CD4-positive, alpha-beta T cell treated with Interleukin-10 for 1 hour (primary cell): Measurements from ENCODE around the gene LAMC3.
"Not testable (repeated sequence)": the region's sequence is repeated elsewhere in the genome, so short reads cannot be mapped to it uniquely, and the experiment has no call there.

Experiments used
- DNase-seq: peaks from one replicate; pipeline ENCODE4 v3.0.0-alpha.2; 2020

LAMC3 gene

GRCh38 chr9:131101207-131101964, 92.4 kb downstream of the LAMC3 start:
- DNase-seq: no peak

GRCh38 chr9:131103024-131103423, 94.0 kb downstream of the LAMC3 start:
- no peak for DNase-seq

GRCh38 chr9:131103535-131103934, 94.6 kb downstream of the LAMC3 start:
- DNase-seq: no peak

DNA sequence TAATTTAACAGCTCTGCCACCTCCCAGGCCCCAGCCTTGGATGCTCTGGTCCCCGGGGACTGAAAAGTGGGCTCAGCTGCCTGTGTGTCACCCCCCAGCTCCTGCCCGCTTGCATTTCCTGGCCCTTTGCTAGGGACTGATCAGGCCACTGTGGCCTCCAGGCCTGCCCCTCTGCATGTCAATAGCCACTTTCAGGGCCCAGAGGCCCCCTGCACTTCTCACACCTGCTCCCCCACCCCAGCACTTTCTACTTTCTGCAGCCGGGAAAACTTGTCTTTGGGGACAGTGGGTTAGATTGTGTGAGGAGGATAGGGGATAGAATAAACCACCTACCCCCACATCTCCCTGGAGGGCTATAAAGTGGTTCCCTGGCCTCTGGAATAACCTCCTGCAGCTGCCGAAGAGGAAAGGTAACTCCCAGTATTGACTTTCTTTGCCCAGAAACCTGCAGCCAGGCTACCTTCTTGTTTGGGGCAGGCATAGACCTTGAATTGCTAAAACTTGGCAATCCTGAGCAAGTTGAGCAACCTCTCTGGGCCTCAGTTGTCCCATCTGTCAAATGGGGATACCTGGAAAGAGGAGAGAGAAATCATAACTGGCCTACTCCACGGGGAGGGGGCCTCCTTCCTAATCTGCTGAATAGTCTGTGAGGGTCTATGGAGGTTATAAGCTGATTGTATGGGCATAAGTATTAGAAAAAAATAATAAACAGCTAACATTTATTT, 95.2 kb downstream of the LAMC3 start:
- no peak for DNase-seq

- DNase-seq: no peak
Measured at GRCh38 chr9:131105952-131106351, 97.0 kb downstream of the LAMC3 start.

DNA sequence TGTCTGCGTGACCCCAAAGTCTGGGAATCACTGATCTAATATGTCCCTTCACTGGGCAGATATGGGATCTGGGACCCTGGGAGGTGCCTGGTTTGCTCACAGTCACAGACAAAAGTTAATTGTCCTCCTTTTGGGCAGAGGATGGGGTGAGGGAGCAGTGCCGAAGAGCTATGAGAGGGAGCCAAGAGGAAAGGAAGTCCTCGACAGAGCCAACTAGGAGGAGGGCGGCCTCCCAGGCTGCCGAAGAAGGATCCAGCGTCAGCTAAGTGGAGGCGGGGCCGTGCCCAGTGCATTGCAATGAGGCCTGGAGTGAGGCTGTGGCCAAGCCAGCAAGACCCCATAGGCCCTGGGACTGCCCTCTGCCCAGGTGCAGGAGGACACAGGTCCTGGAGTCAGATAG, 98.8 kb downstream of the LAMC3 start:
- no peak for DNase-seq

DNA sequence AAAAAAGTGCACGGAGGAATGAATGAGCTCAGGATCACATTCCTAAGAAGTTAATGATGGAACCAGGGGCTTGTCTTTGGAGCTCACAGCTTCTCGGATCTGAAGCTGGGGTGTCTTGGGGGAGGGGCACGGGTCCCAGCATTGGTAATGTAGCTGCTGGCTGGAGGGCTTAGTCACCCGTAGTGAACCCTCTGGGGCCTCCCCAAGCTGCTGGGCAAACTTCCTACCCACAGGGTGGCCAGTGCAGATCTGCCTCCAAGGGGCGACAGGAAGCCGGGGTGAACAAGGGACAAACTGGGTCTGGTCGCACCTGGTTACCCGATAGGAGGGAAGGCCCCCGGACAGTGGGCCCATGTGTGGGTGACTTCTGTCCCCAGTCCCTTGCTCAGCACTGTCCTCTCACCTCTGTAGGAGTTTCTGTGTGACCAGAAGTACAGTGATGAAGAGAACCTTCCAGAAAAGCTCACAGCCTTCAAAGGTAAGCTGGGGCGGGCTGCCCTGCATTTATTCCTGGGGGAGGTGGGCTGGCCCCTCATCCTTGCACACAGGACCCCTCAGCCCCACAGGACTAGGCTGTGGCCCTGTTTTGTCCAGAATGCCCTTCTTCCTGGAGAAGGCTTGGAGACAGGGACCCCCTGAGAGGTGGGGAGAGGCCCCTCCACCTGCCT, 102.3 kb downstream of the LAMC3 start:
- no peak for DNase-seq

DNA sequence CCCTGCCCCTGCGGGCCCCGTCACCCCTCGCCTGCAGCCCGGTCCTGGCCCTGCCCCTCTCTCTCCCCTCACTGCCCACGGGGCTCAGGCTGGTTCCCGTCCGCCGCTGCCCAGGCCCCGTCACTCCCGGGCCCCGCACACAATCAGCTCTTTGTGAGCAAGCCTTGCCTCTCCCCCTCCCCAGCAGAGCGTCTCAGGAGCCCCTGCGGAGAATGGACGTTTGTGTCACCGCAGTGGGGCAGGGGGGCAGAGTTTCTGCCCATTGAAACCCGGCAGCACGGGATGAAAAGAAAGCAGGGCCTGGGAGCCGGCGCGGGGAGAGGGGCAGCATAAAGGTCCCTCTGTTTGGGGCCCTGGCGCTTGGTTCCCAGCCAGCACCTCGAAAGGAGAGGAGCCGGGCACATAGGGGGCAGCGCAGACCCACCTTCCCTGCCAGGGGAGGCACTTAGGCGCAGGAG, 102.9 kb downstream of the LAMC3 start:
- no peak for DNase-seq

DNA sequence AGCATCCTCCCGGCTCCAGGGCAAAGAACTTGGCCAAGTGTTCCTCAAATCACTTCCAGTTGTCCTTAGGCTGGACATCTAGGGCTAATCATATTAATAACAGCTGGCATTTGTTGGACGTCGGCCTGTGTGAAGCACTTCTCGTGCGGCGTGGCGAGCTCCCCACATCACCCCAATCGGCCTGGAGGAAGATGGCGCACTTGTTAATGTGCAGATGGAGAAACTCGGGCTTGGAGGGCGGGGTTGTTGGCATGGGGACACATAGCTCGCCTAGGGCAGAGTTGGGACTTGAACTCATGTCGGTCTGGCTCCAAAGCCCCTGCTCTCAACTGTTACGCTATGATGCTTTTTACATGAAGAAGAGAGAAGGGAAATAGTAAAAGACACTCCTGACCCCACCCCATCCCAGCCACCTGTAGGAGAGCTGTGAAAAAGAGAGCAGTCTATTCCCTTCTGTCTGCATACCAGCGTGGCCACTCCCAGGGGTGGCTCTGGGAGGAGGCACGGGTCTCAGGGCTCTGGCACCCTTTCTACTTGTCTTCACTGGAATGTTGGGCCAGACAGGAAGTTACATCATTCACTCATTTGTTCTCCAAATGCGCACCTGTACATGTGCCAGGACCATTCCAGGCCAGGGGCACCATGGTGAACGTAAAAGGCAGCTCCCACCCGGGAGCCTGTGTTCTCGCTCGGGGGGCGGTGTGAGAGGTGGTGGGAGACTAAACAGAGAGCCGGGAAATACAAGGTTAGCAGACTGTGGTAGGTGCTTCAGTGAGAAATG, 103.6 kb downstream of the LAMC3 start:
- DNase-seq: no peak

GRCh38 chr9:131113655-131114054, 104.7 kb downstream of the LAMC3 start:
- DNase-seq: no peak

DNA sequence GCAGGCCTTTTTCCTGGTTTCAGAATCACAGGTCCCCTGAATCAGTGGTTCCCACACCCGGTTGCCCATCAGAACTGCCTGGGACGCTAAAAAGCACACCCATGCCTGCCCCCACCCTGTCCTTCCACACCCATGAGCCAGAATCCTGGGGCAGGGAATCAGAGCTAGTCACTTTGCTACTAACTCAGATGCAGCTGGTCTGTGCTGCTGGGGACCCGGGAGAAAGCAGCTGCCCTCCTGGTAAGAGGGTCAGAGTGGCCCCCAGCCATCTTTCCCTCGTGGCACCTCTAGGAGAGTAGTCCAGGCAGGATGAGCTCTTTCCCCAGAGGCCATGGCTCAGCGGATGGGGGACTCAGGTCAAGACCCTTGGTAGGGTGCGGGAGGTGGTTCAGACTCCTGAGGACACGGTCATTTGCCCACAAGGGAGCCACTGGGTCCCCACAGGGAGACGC, 105.1 kb downstream of the LAMC3 start:
- no peak for DNase-seq

- DNase-seq: not testable (repeated sequence)
Measured at GRCh38 chr9:131115360-131115742, 106.4 kb downstream of the LAMC3 start.

DNA sequence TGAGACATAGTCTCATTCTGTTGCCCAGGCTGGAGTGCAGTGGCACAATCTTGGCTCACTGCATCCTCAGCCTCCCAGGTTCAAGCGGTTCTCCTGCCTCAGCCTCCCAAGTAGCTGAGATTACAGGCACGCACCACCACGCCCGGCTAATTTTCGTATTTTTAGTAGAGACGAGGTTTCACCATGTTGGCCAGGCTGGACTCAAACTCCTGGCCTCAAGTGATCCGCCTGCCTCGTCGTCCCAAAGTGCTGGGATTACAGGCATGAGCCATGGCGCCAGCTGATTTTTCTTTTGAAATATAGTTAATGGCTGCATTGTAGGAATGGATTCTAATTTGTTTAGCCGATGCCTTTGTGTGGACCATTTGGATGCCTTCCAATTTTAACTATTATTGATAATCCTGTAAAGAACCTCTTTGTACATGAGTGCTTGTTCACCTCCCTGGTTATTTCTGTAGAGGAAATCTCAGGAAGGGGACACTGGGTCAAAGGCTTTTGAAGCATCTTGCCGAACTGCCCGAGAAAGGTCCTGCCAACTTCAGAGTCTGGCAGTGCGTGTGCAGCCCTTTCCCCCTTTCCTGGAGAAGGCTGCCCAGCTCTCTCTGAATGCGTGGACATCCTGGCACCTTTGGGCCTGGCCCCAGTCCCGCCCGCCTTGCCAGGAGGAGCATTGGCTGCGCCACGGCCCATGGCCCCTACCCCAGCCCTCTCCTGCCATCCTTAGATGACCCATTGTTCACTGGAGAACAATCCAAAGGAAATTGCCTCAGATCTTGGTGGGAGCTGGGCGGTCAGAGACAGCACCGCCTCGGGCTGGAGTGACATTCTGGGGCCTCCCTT, 107.5 kb downstream of the LAMC3 start:
- no peak for DNase-seq

- no peak for DNase-seq
Measured at GRCh38 chr9:131117121-131117761, 108.3 kb downstream of the LAMC3 start.

- DNase-seq: no peak
Measured at GRCh38 chr9:131117762-131118145, 108.8 kb downstream of the LAMC3 start.

- DNase-seq: no peak
Measured at GRCh38 chr9:131119600-131119999, 110.6 kb downstream of the LAMC3 start.

- DNase-seq: no peak
Measured at GRCh38 chr9:131120620-131121228, 111.8 kb downstream of the LAMC3 start.

- no peak for DNase-seq
Measured at GRCh38 chr9:131121346-131121745, 112.4 kb downstream of the LAMC3 start.

DNA sequence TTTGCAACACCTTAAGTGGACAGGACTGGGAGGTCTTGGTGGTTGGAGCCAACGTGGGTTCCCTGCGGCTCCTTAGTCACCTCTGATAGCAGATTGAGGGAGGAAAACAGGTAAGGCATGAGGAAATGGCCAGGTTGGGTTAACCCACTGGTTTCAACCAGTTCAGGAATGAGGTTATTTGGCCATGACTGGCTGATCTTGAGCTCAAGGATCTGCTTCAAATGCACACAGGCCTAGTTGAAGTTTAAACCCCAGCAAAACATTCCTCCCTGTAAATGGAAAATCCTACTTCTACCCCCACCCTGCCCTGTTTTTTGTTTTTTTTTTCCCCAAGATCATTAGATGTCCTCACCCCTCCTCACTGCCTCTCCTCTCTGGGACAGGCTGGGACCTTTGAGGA, 113.2 kb downstream of the LAMC3 start:
- no peak for DNase-seq

GRCh38 chr9:131125038-131125287, 116.0 kb downstream of the LAMC3 start:
- no peak for DNase-seq

GRCh38 chr9:131125288-131126058, 116.5 kb downstream of the LAMC3 start, which contains the start of gene NUP214:
Gene NUP214 (plus strand): TSS chr9:131125586. CDS start chr9:131125705, 119 bp downstream.
- peak; percentile 99 for DNase-seq
